ENCODE measurements around the gene SPOPL.

- TF ChIP-seq, protein P1, sequence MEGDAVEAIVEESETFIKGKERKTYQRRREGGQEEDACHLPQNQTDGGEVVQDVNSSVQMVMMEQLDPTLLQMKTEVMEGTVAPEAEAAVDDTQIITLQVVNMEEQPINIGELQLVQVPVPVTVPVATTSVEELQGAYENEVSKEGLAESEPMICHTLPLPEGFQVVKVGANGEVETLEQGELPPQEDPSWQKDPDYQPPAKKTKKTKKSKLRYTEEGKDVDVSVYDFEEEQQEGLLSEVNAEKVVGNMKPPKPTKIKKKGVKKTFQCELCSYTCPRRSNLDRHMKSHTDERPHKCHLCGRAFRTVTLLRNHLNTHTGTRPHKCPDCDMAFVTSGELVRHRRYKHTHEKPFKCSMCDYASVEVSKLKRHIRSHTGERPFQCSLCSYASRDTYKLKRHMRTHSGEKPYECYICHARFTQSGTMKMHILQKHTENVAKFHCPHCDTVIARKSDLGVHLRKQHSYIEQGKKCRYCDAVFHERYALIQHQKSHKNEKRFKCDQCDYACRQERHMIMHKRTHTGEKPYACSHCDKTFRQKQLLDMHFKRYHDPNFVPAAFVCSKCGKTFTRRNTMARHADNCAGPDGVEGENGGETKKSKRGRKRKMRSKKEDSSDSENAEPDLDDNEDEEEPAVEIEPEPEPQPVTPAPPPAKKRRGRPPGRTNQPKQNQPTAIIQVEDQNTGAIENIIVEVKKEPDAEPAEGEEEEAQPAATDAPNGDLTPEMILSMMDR (conservative IDR thresholded peaks at IDR 0.05), result no peak
- no peak for TF ChIP-seq EZH2 (IDR thresholded peaks at IDR 0.05; ENCODE audit: low read depth)
These were observed 49.2 kb downstream of the SPOPL start for GRCh38 chr2:138550670-138551287.

Data from PC-9 (cell line).